A549 (cell line): ENCODE data around the gene ALPG. TPM values are rescaled to one million over a fixed set of nuclear protein-coding genes. Genes with fewer than 3 reads are reported as not detected.
"Not testable (repeated sequence)": the region's sequence is repeated elsewhere in the genome, so short reads cannot be mapped to it uniquely, and the experiment has no call there.

Experiments used
- ATAC-seq, 2 experiments: fragments of 200-7000 bp in 1 of 2; fragments of >200 bp in 1 of 2; cut with Nextera tagmentation in 1 of 2; cut with Tn5 transposase in 1 of 2; 3 replicates each; pipeline versions ENCODE4 v1.8.0 to v1.9.1; 2018 to 2020; ENCODE audit warnings: mild to moderate bottlenecking in 1 of 2, moderate library complexity in 1 of 2
- CTCF ChIA-PET: fragments of 300-600 bp; sonication (Branson Sonifier 250); formaldehyde crosslinking; extraction: SDS; loops from one replicate; lab custom pipeline; 2021; ENCODE audit warnings: antibody characterized with exemption, inconsistent platforms; lab: Yijun Ruan, JAX
- POLR2A ChIA-PET: fragments of 350-600 bp; formaldehyde crosslinking; extraction: SDS; loops from one replicate; lab custom pipeline; 2021; ENCODE audit warnings: antibody characterized with exemption, inconsistent platforms; lab: Yijun Ruan, JAX
- DNase-seq, 2 experiments: peaks; one replicate each; pipeline versions ENCODE4 v3.0.0 to v3.0.0-alpha.2; 2011 to 2016; ENCODE audit warnings: low read depth in 1 of 2, low spot score in 1 of 2
- FAIRE-seq: peaks from 2 replicates; lab custom pipeline; 2011; peaks lifted over from hg19 to GRCh38; lab: Jason Lieb, UNC
- H3K27ac ChIP-seq, 2 experiments: fragments of >200 bp; sonication (Bioruptor Twin); formaldehyde crosslinking; 3 replicates each; pipeline ENCODE4 v1.5.1; 2016 to 2017
- H3K4me1 ChIP-seq: fragments of >200 bp; sonication (Bioruptor Twin); formaldehyde crosslinking; 3 replicates; pipeline ENCODE4 v1.6.1; 2016
- H3K4me2 ChIP-seq: fragments of >200 bp; sonication (Bioruptor Twin); formaldehyde crosslinking; 3 replicates; pipeline ENCODE4 v1.6.1; 2016
- H3K4me3 ChIP-seq: fragments of >200 bp; sonication (Bioruptor Twin); formaldehyde crosslinking; 3 replicates; pipeline ENCODE4 v1.5.1; 2016
- H3K9me3 ChIP-seq: fragments of >200 bp; sonication (Bioruptor Twin); formaldehyde crosslinking; 3 replicates; pipeline ENCODE4 v1.6.1; 2016
- CBX8 ChIP-seq: fragments of 200-600 bp; sonication (generic); IDR thresholded peaks from 2 replicates; pipeline ENCODE4 v1.6.1; 2016
- CEBPB ChIP-seq, 2 experiments: fragments of >200 bp in 1 of 2; sonication (Bioruptor Twin) in 1 of 2; formaldehyde crosslinking in 1 of 2; IDR thresholded peaks; 2 replicates each; pipeline ENCODE4 v1.6.1; 2012 to 2016
- CTCF ChIP-seq: fragments of >200 bp; sonication (Bioruptor Twin); formaldehyde crosslinking; IDR thresholded peaks from 3 replicates; pipeline ENCODE4 v1.5.1; 2016
- EHMT2 ChIP-seq: fragments of 200-600 bp; sonication (generic); IDR thresholded peaks from 2 replicates; pipeline ENCODE4 v1.6.1; 2016; ENCODE audit warnings: antibody characterized with exemption, low read depth, mild to moderate bottlenecking, moderate library complexity
- ESRRA ChIP-seq: fragments of 150-350 bp; IDR thresholded peaks from 2 replicates; pipeline ENCODE4 v1.6.1; 2014; ENCODE audit warnings: mild to moderate bottlenecking, low read length, borderline replicate concordance
- FOSL2 ChIP-seq, 2 experiments: fragments of 450-650 bp in 1 of 2; fragments of >200 bp in 1 of 2; sonication (Bioruptor Twin) in 1 of 2; formaldehyde crosslinking; IDR thresholded peaks; 2 replicates each; pipeline versions ENCODE4 v1.5.0 to v1.6.1; 2016 to 2020; ENCODE audit warnings: mild to moderate bottlenecking in 1 of 2, moderate library complexity in 1 of 2
- HOXA7 ChIP-seq: fragments of 250-450 bp; sonication (Bioruptor Pico); IDR thresholded peaks from 2 replicates; pipeline ENCODE4 v1.5.0; 2020; ENCODE audit warnings: mild to moderate bottlenecking, moderate library complexity
- HOXB5 ChIP-seq: fragments of 250-450 bp; sonication (Bioruptor Pico); IDR thresholded peaks from 2 replicates; pipeline ENCODE4 v1.5.0; 2020; ENCODE audit warnings: mild to moderate bottlenecking, moderate library complexity
- KDM5A ChIP-seq: fragments of 200-600 bp; sonication (generic); IDR thresholded peaks from 2 replicates; pipeline ENCODE4 v1.6.1; 2016; ENCODE audit warnings: antibody characterized with exemption, mild to moderate bottlenecking
- MAX ChIP-seq: IDR thresholded peaks from 2 replicates; pipeline ENCODE4 v1.6.1; 2012
- MAZ ChIP-seq: fragments of 150-350 bp; IDR thresholded peaks from 2 replicates; pipeline ENCODE4 v1.6.1; 2014; ENCODE audit warnings: antibody characterized with exemption, low read depth, low read length, borderline replicate concordance
- PHF8 ChIP-seq: fragments of 200-600 bp; sonication (generic); IDR thresholded peaks from 2 replicates; pipeline ENCODE4 v1.6.1; 2016; ENCODE audit warnings: low read depth, mild to moderate bottlenecking, antibody characterized with exemption, moderate library complexity, borderline replicate concordance
- POLR2A ChIP-seq: IDR thresholded peaks from 2 replicates; pipeline ENCODE4 v1.6.1; 2012; ENCODE audit warnings: mild to moderate bottlenecking, low read length
- RAD21 ChIP-seq, 2 experiments: fragments of >200 bp in 1 of 2; sonication (Bioruptor Twin) in 1 of 2; formaldehyde crosslinking in 1 of 2; IDR thresholded peaks in 1 of 2; conservative IDR thresholded peaks in 1 of 2; 2 replicates in 1 of 2; 3 replicates in 1 of 2; pipeline ENCODE4 v1.6.1; 2012 to 2018; ENCODE audit warnings: inconsistent platforms in 1 of 2
- RCOR1 ChIP-seq: fragments of 150-350 bp; IDR thresholded peaks from 2 replicates; pipeline ENCODE4 v1.6.1; 2014; ENCODE audit warnings: antibody characterized with exemption, low read length, low read depth
- SMC3 ChIP-seq: fragments of >200 bp; sonication (Bioruptor Twin); formaldehyde crosslinking; IDR thresholded peaks from 3 replicates; pipeline ENCODE4 v1.6.1; 2018; ENCODE audit warnings: inconsistent platforms
- WGBS: methylation state at CpG from one replicate; pipeline ENCODE4 v1.1.6; 2017; ENCODE audit errors: missing lambda C conversion rate; 5-methylcytosine and 5-hydroxymethylcytosine counted together
- polyA plus RNA-seq, 4 experiments: library from polyadenylated mRNA; depleted of rRNA in 3 of 4; stranded (reverse); fragments of >200 nt; fragmentation: RNase III in 1 of 4; extraction: RNeasy Plus Mini Kit Qiagen cat#74134 plus additional on column Dnase treatment in 1 of 4; gene quantifications; 2 replicates in 3 of 4; 3 replicates in 1 of 4; pipeline ENCODE4 v1.2.3, GENCODE V29; 2011 to 2017
- TF ChIP-seq, protein P1 (sequence below): fragments of >200 bp; sonication (Bioruptor Twin); formaldehyde crosslinking; IDR thresholded peaks from 2 replicates; pipeline ENCODE4 v1.6.1; 2016
- TF ChIP-seq, protein P2 (sequence below): fragments of 250-450 bp; sonication (Bioruptor Pico); IDR thresholded peaks from 2 replicates; pipeline ENCODE4 v1.5.0; 2020; ENCODE audit warnings: low read depth, mild to moderate bottlenecking, moderate library complexity
- TF ChIP-seq, protein P3 (sequence below): fragments of 200-600 bp; sonication (generic); IDR thresholded peaks from 2 replicates; pipeline ENCODE4 v1.6.1; 2016; ENCODE audit warnings: antibody characterized with exemption, mild to moderate bottlenecking, moderate library complexity

The ALPG gene
- polyA plus RNA-seq, 2 of the 4 experiments (the other 2 are of a cell fraction), result 0.04 to 0.18 TPM

- TF ChIP-seq KDM5A (no peak), PHF8 (no peak), FOSL2 (IDR thresholded peaks at IDR 0.05) (no peak), FOSL2 (CRISPR knock-in tag; IDR thresholded peaks at IDR 0.05) (peak; percentile 10; the same call in 1 of the 2 replicates), SMC3 (peak; percentile 31; the same call in 1 of the 3 replicates), CEBPB (IDR thresholded peaks at IDR 0.05) (no peak), RAD21 (conservative IDR thresholded peaks at IDR 0.05 in 1 of 2, IDR thresholded peaks at IDR 0.05 in 1 of 2) (peak; percentile 52 to 63), CTCF (peak; percentile 49)
- CTCF ChIA-PET, result interaction anchor here (0.6 to 3.8 kb wide), 15 partner anchors 11 to 483 kb away, joined by 3 to 18 read pairs (median 4); no protein-coding TSS in a partner anchor
- H3K9me3 ChIP-seq, result no peaks in the 10 kb centered on the region
- 66% methylated on average over 16 of the region's 20 CpGs for WGBS
- no peak overlapping the region for H3K27ac ChIP-seq
- peaks cover 16% of the 10 kb centered on the region; the same call in 2 of the 3 replicates for H3K4me1 ChIP-seq
- H3K4me3 ChIP-seq, result no peak overlapping the region
- POLR2A ChIA-PET, result no interaction called here
- ATAC-seq (peak; percentile 91 to 96), FAIRE-seq (no peak), DNase-seq (peak; percentile 52 to 76)
- H3K4me2 ChIP-seq, result peak overlapping the region; percentile 38; the same call in 1 of the 3 replicates
These were observed 40.9 kb upstream of the ALPG start for GRCh38 chr2:232365621-232366321.

DNA sequence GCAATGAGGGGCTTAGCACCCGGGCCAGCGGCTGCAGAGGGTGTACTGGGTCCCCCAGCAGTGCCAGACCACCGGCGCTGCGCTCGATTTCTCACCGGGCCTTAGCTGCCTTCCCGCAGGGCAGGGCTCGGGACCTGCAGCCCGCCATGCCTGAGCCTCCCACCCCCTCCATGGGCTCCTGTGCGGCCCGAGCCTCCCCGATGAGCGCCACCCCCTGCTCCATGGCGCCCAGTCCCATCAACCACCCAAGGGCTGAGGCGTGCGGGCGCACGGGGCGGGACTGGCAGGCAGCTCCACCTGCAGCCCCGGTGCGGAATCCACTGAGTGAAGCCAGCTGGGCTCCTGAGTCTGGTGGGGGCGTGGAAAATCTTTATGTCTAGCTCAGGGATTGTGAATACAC lies 40.2 kb upstream of the ALPG start:
- POLR2A ChIA-PET, ATAC-seq, H3K9me3 ChIP-seq, DNase-seq, FAIRE-seq, H3K4me3 ChIP-seq, H3K27ac ChIP-seq, H3K4me2 ChIP-seq: not testable (repeated sequence)
- 72% methylated on average over 3 of the region's 23 CpGs for WGBS
- H3K4me1 ChIP-seq, result peaks cover 16% of the 10 kb centered on the region; the same call in 2 of the 3 replicates
- CTCF ChIA-PET, result interaction anchor here (0.8 to 3.8 kb wide), 11 partner anchors 10 to 441 kb away, joined by 3 to 18 read pairs (median 4); no protein-coding TSS in a partner anchor

- POLR2A ChIA-PET, result no interaction called here
- H3K4me1 ChIP-seq, result peaks cover 16% of the 10 kb centered on the region; the same call in 2 of the 3 replicates
- TF ChIP-seq MAZ (no peak), HOXB5 (CRISPR knock-in tag) (no peak), SMC3 (no peak), RAD21 (conservative IDR thresholded peaks at IDR 0.05 in 1 of 2, IDR thresholded peaks at IDR 0.05 in 1 of 2) (no peak), FOSL2 (IDR thresholded peaks at IDR 0.05) (no peak), FOSL2 (CRISPR knock-in tag; IDR thresholded peaks at IDR 0.05) (no peak), CBX8 (no peak), ESRRA (no peak), RCOR1 (no peak), POLR2A (no peak), EHMT2 (no peak), HOXA7 (CRISPR knock-in tag) (no peak), MAX (no peak)
- TF ChIP-seq, protein P1, sequence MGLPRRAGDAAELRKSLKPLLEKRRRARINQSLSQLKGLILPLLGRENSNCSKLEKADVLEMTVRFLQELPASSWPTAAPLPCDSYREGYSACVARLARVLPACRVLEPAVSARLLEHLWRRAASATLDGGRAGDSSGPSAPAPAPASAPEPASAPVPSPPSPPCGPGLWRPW, result no peak
- TF ChIP-seq, protein P2, sequence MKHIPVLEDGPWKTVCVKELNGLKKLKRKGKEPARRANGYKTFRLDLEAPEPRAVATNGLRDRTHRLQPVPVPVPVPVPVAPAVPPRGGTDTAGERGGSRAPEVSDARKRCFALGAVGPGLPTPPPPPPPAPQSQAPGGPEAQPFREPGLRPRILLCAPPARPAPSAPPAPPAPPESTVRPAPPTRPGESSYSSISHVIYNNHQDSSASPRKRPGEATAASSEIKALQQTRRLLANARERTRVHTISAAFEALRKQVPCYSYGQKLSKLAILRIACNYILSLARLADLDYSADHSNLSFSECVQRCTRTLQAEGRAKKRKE (CRISPR knock-in tag), result no peak
- TF ChIP-seq, protein P3, sequence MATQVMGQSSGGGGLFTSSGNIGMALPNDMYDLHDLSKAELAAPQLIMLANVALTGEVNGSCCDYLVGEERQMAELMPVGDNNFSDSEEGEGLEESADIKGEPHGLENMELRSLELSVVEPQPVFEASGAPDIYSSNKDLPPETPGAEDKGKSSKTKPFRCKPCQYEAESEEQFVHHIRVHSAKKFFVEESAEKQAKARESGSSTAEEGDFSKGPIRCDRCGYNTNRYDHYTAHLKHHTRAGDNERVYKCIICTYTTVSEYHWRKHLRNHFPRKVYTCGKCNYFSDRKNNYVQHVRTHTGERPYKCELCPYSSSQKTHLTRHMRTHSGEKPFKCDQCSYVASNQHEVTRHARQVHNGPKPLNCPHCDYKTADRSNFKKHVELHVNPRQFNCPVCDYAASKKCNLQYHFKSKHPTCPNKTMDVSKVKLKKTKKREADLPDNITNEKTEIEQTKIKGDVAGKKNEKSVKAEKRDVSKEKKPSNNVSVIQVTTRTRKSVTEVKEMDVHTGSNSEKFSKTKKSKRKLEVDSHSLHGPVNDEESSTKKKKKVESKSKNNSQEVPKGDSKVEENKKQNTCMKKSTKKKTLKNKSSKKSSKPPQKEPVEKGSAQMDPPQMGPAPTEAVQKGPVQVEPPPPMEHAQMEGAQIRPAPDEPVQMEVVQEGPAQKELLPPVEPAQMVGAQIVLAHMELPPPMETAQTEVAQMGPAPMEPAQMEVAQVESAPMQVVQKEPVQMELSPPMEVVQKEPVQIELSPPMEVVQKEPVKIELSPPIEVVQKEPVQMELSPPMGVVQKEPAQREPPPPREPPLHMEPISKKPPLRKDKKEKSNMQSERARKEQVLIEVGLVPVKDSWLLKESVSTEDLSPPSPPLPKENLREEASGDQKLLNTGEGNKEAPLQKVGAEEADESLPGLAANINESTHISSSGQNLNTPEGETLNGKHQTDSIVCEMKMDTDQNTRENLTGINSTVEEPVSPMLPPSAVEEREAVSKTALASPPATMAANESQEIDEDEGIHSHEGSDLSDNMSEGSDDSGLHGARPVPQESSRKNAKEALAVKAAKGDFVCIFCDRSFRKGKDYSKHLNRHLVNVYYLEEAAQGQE, result no peak
- CTCF ChIA-PET, result interaction anchor here (0.8 to 2.4 kb wide), 8 partner anchors 9 to 157 kb away, joined by 3 to 15 read pairs (median 6); no protein-coding TSS in a partner anchor
- ATAC-seq (no peak), FAIRE-seq (no peak), DNase-seq (no peak)
- 63% methylated on average over 7 of the region's 7 CpGs for WGBS
- H3K9me3 ChIP-seq, result no peaks in the 10 kb centered on the region
- no peak overlapping the region for H3K4me2 ChIP-seq
- no peak overlapping the region for H3K4me3 ChIP-seq
- H3K27ac ChIP-seq, result no peak overlapping the region
These were observed 39.6 kb upstream of the ALPG start for GRCh38 chr2:232367016-232367415.
